Measurements from ENCODE around the gene ZDHHC8. TPM values are rescaled to one million over a fixed set of nuclear protein-coding genes. Genes with fewer than 3 reads are reported as not detected.

ZDHHC8 gene
- total RNA-seq, 1 donor from 2014 or later: 35.5 TPM

- Histone ChIP-seq H3K9me3 (no peaks in the 10 kb centered on the region), H3K36me3 (peaks cover 39 to 54% of the 10 kb centered on the region in 2 donors), H3K4me3 (no peak overlapping the region), H3K27me3 (no peaks in the 10 kb centered on the region), H3K4me1 (no peaks in the 10 kb centered on the region), H3K27ac (no peak overlapping the region)
- no peak for DNase-seq (ENCODE audit: low spot score in 2 of 2)
- TF ChIP-seq, protein P1, sequence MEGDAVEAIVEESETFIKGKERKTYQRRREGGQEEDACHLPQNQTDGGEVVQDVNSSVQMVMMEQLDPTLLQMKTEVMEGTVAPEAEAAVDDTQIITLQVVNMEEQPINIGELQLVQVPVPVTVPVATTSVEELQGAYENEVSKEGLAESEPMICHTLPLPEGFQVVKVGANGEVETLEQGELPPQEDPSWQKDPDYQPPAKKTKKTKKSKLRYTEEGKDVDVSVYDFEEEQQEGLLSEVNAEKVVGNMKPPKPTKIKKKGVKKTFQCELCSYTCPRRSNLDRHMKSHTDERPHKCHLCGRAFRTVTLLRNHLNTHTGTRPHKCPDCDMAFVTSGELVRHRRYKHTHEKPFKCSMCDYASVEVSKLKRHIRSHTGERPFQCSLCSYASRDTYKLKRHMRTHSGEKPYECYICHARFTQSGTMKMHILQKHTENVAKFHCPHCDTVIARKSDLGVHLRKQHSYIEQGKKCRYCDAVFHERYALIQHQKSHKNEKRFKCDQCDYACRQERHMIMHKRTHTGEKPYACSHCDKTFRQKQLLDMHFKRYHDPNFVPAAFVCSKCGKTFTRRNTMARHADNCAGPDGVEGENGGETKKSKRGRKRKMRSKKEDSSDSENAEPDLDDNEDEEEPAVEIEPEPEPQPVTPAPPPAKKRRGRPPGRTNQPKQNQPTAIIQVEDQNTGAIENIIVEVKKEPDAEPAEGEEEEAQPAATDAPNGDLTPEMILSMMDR (IDR thresholded peaks at IDR 0.05): no peak
- intact Hi-C loops (cut with DNase I): no loop called here
Observed at GRCh38 chr22:20125201-20126174, 6.1 kb upstream of the ZDHHC8 start.

DNA sequence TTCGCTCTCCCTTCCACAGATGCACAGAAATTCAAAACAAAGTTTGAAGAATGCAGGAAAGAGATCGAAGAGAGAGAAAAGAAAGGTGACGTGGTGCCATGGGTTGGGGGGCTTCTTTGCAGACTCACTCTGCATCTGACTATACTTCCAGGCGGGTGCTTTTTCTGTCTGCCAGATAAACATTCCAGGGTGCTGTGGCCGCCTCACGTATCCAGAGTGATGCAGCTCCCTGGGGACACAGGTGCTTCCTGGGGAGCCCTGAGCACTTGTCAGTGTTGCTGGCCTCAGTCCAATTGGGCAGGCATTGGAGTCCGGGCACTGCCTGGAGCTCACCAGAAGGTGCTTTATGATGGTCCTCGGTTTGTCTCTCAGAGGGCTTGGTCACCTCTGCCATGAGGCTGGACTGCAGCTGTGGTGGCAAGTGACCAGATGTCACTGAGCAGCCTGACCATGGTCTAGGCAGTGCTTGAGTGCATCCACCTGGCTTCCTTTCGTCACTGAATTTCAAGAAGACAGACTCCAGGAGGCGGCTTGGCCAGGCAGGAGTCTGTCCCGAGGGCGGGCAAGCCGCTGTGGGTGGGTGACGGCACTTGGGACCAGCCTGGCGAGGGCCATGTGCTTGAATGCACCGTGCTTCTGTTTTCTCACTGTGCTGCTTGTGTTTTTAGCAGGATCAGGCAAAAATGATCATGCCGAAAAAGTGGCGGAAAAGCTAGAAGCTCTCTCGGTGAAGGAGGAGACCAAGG is 5.1 kb upstream of the ZDHHC8 start:
- no peak overlapping the region for H3K4me3 ChIP-seq
- no peak overlapping the region for H3K27ac ChIP-seq
- no peak for DNase-seq (ENCODE audit: low spot score in 2 of 2)
- intact Hi-C loops (cut with DNase I): no loop called here
- H3K4me1 ChIP-seq: peaks cover 0 to 3% of the 10 kb centered on the region in 2 donors
- H3K36me3 ChIP-seq: peaks cover 38 to 46% of the 10 kb centered on the region in 2 donors
- H3K9me3 ChIP-seq: no peaks in the 10 kb centered on the region
- no peaks in the 10 kb centered on the region for H3K27me3 ChIP-seq
- TF ChIP-seq, protein P1 (IDR thresholded peaks at IDR 0.05): no peak

DNA sequence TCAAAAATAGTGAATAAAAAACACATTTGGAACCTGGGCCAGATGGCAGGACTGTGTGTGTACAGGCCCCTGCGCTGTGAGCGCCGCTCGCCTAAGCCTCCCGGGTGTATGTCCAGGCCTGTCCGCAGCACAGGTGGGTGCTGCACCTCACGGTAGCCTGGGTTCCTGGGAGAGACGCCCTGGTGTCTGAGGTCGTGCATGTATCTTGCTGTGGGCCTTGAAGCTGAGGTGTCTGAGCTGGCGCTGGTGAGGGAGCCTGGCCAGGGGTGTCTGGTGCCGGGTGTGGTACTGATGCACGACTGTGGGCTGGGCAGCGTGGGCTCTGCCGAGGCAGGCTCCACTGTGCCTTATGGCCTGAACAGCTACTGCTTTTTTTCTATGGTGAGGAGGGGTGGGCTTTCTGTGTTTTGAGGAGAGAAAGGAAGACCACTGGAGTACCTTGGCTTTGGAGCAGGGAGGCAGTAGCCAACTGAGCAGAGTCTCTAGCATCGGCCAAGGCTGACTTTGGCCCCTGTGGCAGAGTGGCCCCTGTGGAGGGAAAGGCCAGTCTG is 4.2 kb upstream of the ZDHHC8 start:
- intact Hi-C loops (cut with DNase I): no loop called here
- TF ChIP-seq, protein P1 (IDR thresholded peaks at IDR 0.05): no peak
- H3K27me3 ChIP-seq: no peaks in the 10 kb centered on the region
- H3K4me3 ChIP-seq: no peak overlapping the region
- no peaks in the 10 kb centered on the region for H3K9me3 ChIP-seq
- no peak overlapping the region for H3K27ac ChIP-seq
- no peak for DNase-seq (ENCODE audit: low spot score in 2 of 2)
- H3K36me3 ChIP-seq: peaks cover 32 to 37% of the 10 kb centered on the region in 2 donors
- H3K4me1 ChIP-seq: peaks cover 1 to 4% of the 10 kb centered on the region in 2 donors

DNA sequence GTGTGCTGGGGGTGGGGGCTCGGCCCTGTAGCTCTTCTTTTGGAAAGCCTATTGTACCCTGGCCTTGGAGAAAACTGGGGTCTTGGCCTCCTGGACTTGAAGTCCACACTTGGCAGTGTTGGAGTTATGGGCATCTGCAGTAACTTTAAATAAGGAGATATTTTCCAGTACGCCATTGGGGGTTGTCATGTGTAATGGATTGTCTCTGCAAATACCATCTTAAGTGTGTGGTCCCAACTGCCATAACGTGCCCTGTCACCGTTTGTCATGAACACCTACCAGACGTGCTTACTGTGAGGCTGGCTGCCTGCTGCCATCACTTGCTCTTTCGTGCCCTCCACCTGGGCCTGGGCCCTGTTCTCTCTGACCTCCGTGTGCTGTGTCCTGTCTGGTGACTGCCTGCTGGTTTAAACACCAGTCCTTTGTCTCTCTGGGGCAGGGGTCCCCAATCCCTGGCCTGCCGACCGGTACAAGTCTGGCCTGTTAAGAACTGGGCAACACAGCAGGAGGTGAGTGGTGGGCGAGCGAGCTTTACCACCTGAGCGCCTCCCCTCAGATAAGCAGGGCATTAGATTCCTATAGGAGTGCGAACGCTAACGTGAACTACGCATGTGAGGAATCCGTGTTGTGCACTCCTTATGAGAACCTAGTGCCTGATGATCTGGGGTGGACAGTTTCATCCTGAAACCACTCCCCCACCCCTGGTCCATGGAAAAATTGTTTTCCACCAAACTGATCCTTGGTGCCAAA is 3.6 kb upstream of the ZDHHC8 start:
- H3K27me3 ChIP-seq: no peaks in the 10 kb centered on the region
- no peak overlapping the region for H3K27ac ChIP-seq
- no peak overlapping the region for H3K4me3 ChIP-seq
- TF ChIP-seq, protein P1 (IDR thresholded peaks at IDR 0.05): no peak
- peaks cover 8 to 9% of the 10 kb centered on the region in 2 donors for H3K4me1 ChIP-seq
- no peaks in the 10 kb centered on the region for H3K9me3 ChIP-seq
- intact Hi-C loops (cut with DNase I): no loop called here
- H3K36me3 ChIP-seq: peaks cover 32 to 37% of the 10 kb centered on the region in 2 donors
- DNase-seq (ENCODE audit: low spot score in 2 of 2): no peak

DNA sequence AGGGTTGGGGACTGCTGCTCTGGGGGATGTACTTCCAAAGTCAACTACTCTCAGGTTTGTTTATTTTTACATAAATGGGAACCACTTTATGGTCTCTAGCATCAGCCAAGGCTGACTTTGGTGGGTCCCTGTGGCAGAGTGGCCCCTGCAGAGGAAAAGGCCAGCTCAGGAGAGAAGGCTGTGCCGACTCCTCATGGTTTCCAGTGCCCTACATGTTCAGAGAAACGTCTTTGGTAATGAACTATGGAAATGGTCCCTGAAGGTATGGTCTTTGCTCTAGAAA is 3.0 kb upstream of the ZDHHC8 start:
- no peaks in the 10 kb centered on the region for H3K27me3 ChIP-seq
- H3K36me3 ChIP-seq: peaks cover 29 to 36% of the 10 kb centered on the region in 2 donors
- intact Hi-C loops (cut with DNase I): no loop called here
- TF ChIP-seq, protein P1 (IDR thresholded peaks at IDR 0.05): no peak
- peaks cover 9 to 13% of the 10 kb centered on the region in 2 donors for H3K4me1 ChIP-seq
- H3K27ac ChIP-seq: no peak overlapping the region
- H3K9me3 ChIP-seq: no peaks in the 10 kb centered on the region
- no peak overlapping the region for H3K4me3 ChIP-seq
- DNase-seq (ENCODE audit: low spot score in 2 of 2): no peak
